Fibroblast of skin of left biceps (primary cell): ENCODE data around the gene HOXA3.

ENCODE experiments used
- DNase-seq, 2 experiments: peaks; one replicate each; pipeline ENCODE4 v3.0.0-alpha.2; 2013; ENCODE audit warnings: low read depth in 2 of 2

HOXA3 gene

GRCh38 chr7:27143950-27144780 is 8.2 kb downstream of the HOXA3 start:
- no peak for DNase-seq

- no peak for DNase-seq
Observed at GRCh38 chr7:27143023-27143949, 9.1 kb downstream of the HOXA3 start, which contains the start of gene HOXA5. Gene HOXA5 (minus strand): TSS chr7:27143681. CDS start chr7:27143607, 74 bp downstream.

- no peak for DNase-seq
Observed at GRCh38 chr7:27142580-27143022, 9.8 kb downstream of the HOXA3 start.

GRCh38 chr7:27141923-27142579 is 10.3 kb downstream of the HOXA3 start:
- no peak for DNase-seq

GRCh38 chr7:27141137-27141922 is 11.1 kb downstream of the HOXA3 start:
- DNase-seq = no peak

- no peak for DNase-seq
Observed at GRCh38 chr7:27140126-27140857, 12.1 kb downstream of the HOXA3 start.

- no peak for DNase-seq
Observed at GRCh38 chr7:27139334-27140125, 12.9 kb downstream of the HOXA3 start.

- DNase-seq = no peak
Observed at GRCh38 chr7:27138985-27139333, 13.4 kb downstream of the HOXA3 start.

- DNase-seq = no peak
Observed at GRCh38 chr7:27138472-27138871, 13.9 kb downstream of the HOXA3 start.

- no peak for DNase-seq
Observed at GRCh38 chr7:27137640-27138315, 14.6 kb downstream of the HOXA3 start.

- peak in 1 of 2 experiments; percentile 68 for DNase-seq
Observed at GRCh38 chr7:27134392-27134791, 18.0 kb downstream of the HOXA3 start.

GRCh38 chr7:27133409-27134231 is 18.8 kb downstream of the HOXA3 start:
- DNase-seq = no peak

- DNase-seq = no peak
Observed at GRCh38 chr7:27132978-27133377, 19.4 kb downstream of the HOXA3 start.

- no peak for DNase-seq
Observed at GRCh38 chr7:27132214-27132613, 20.2 kb downstream of the HOXA3 start.

- no peak for DNase-seq
Observed at GRCh38 chr7:27131390-27131819, 21.0 kb downstream of the HOXA3 start.

- DNase-seq = peak; percentile 68 to 72
Observed at GRCh38 chr7:27130540-27131389, 21.6 kb downstream of the HOXA3 start, which contains the start of gene HOXA4. Gene HOXA4 (minus strand): TSS chr7:27130757. CDS start chr7:27130733, 24 bp downstream.
